ENCODE results near the gene RSBN1L. TPM values are rescaled to one million over a fixed set of nuclear protein-coding genes. Genes with fewer than 3 reads are reported as not detected.
A peak's percentile ranks its signal among the peaks of the same experiment; 100 is the strongest.

RSBN1L gene
- total and polyA plus RNA-seq, 3 experiments from 2014 or later = 9.6 to 24.5 (median 23.4) TPM

GRCh38 chr7:77691892-77692491 lies 4.3 kb upstream of the RSBN1L start:
- Histone ChIP-seq H3K9me3 (ENCODE audit: low read length) (no peaks in the 10 kb centered on the region), H3K27ac (ENCODE audit: low read depth, low read length) (no peak overlapping the region), H3K4me1 (ENCODE audit: insufficient read depth, low read length) (peaks cover 21% of the 10 kb centered on the region), H3K27me3 (ENCODE audit: insufficient read depth, low read length, poor library complexity, severe bottlenecking) (no peaks in the 10 kb centered on the region), H3K4me3 (ENCODE audit: low read length) (no peak overlapping the region), H3K36me3 (ENCODE audit: insufficient read depth, low read length) (no peaks in the 10 kb centered on the region)
- DNase-seq = no peak
- POLR2A ChIA-PET = no interaction called here
- peaks cover 0 to 11% (median 4%) of the 10 kb centered on the region in 3 donors for H3K36me3 Mint-ChIP-seq
- CTCF ChIA-PET = no interaction called here
- H3K9me3 Mint-ChIP-seq = no peaks in the 10 kb centered on the region
- no peaks in the 10 kb centered on the region for H3K27me3 Mint-ChIP-seq
- peak overlapping the region in 2 of 7 donors; percentile 20 to 70 for H3K4me3 Mint-ChIP-seq
- H3K4me1 Mint-ChIP-seq = peaks cover 29 to 60% (median 48%) of the 10 kb centered on the region in 3 donors
- peak overlapping the region in 1 of 8 donors; percentile 5 for H3K27ac Mint-ChIP-seq

GRCh38 chr7:77693830-77694583 lies 2.3 kb upstream of the RSBN1L start:
- Histone ChIP-seq H3K36me3 (ENCODE audit: insufficient read depth, low read length) (no peaks in the 10 kb centered on the region), H3K9me3 (ENCODE audit: low read length) (no peaks in the 10 kb centered on the region), H3K27me3 (ENCODE audit: insufficient read depth, low read length, poor library complexity, severe bottlenecking) (no peaks in the 10 kb centered on the region), H3K27ac (ENCODE audit: low read depth, low read length) (peak overlapping the region; percentile 45), H3K4me3 (ENCODE audit: low read length) (no peak overlapping the region), H3K4me1 (ENCODE audit: insufficient read depth, low read length) (peaks cover 15% of the 10 kb centered on the region)
- POLR2A ChIA-PET = no interaction called here
- peaks cover 35 to 59% (median 48%) of the 10 kb centered on the region in 3 donors for H3K4me1 Mint-ChIP-seq
- H3K9me3 Mint-ChIP-seq = no peaks in the 10 kb centered on the region
- CTCF ChIA-PET = interaction anchor here (1.3 kb wide), 1 partner anchor 8 kb away, joined by 3 read pairs; no protein-coding TSS in a partner anchor
- H3K36me3 Mint-ChIP-seq = peaks cover 0 to 20% (median 4%) of the 10 kb centered on the region in 3 donors
- no peak for DNase-seq
- peak overlapping the region in 3 of 8 donors; percentile 8 to 21 (median 11) for H3K27ac Mint-ChIP-seq
- peak overlapping the region in 6 of 7 donors; percentile 57 to 88 (median 68) for H3K4me3 Mint-ChIP-seq
- H3K27me3 Mint-ChIP-seq = no peaks in the 10 kb centered on the region

GRCh38 chr7:77696643-77697534 lies 630 bp downstream of the RSBN1L start:
- Mint-ChIP-seq H3K27me3 (no peaks in the 10 kb centered on the region), H3K36me3 (peaks cover 0 to 26% (median 7%) of the 10 kb centered on the region in 3 donors), H3K4me3 (peak overlapping the region; percentile 96 to 99 (median 98)), H3K4me1 (peaks cover 48 to 72% (median 68%) of the 10 kb centered on the region in 3 donors), H3K9me3 (no peaks in the 10 kb centered on the region), H3K27ac (peak overlapping the region; percentile 85 to 99 (median 96))
- Histone ChIP-seq H3K4me3 (ENCODE audit: low read length) (peak overlapping the region; percentile 99), H3K27me3 (ENCODE audit: insufficient read depth, low read length, poor library complexity, severe bottlenecking) (no peaks in the 10 kb centered on the region), H3K4me1 (ENCODE audit: insufficient read depth, low read length) (peaks cover 30% of the 10 kb centered on the region), H3K36me3 (ENCODE audit: insufficient read depth, low read length) (no peaks in the 10 kb centered on the region), H3K9me3 (ENCODE audit: low read length) (no peaks in the 10 kb centered on the region), H3K27ac (ENCODE audit: low read depth, low read length) (peak overlapping the region; percentile 92)
- ChIA-PET CTCF (interaction anchor here (0.8 to 3.1 kb wide), 14 partner anchors 9 to 321 kb away, joined by 3 to 15 read pairs (median 4); no protein-coding TSS in a partner anchor), POLR2A (interaction anchor here (0.6 to 1.1 kb wide), 4 partner anchors 12 to 324 kb away, joined by 3 to 4 read pairs (median 4); partner anchors contain the start of genes PHTF2 and TMEM60)
- DNase-seq = peak in 4 of 5 donors; percentile 35 to 71 (median 42)

GRCh38 chr7:77697535-77697831 lies 1.2 kb downstream of the RSBN1L start:
- Mint-ChIP-seq H3K9me3 (no peaks in the 10 kb centered on the region), H3K4me3 (peak overlapping the region; percentile 96 to 99 (median 98)), H3K36me3 (peaks cover 0 to 30% (median 7%) of the 10 kb centered on the region in 3 donors), H3K4me1 (peaks cover 52 to 73% (median 69%) of the 10 kb centered on the region in 3 donors), H3K27ac (peak overlapping the region; percentile 74 to 97 (median 96)), H3K27me3 (no peaks in the 10 kb centered on the region)
- Histone ChIP-seq H3K27ac (ENCODE audit: low read depth, low read length) (peak overlapping the region; percentile 92), H3K27me3 (ENCODE audit: insufficient read depth, low read length, poor library complexity, severe bottlenecking) (no peaks in the 10 kb centered on the region), H3K9me3 (ENCODE audit: low read length) (no peaks in the 10 kb centered on the region), H3K4me3 (ENCODE audit: low read length) (peak overlapping the region; percentile 99), H3K36me3 (ENCODE audit: insufficient read depth, low read length) (no peaks in the 10 kb centered on the region), H3K4me1 (ENCODE audit: insufficient read depth, low read length) (peaks cover 30% of the 10 kb centered on the region)
- ChIA-PET CTCF (interaction anchor here (0.8 to 3.1 kb wide), 7 partner anchors 10 to 62 kb away, joined by 3 to 15 read pairs (median 4); no protein-coding TSS in a partner anchor), POLR2A (interaction anchor here (0.9 kb wide), 1 partner anchor 106 kb away, joined by 3 read pairs; no protein-coding TSS in a partner anchor)
- peak in 1 of 5 donors; percentile 25 for DNase-seq

- H3K4me3 ChIP-seq (ENCODE audit: low read length) = peak overlapping the region; percentile 99
- no peaks in the 10 kb centered on the region for H3K9me3 ChIP-seq (ENCODE audit: low read length)
- H3K36me3 Mint-ChIP-seq = peaks cover 0 to 35% (median 5%) of the 10 kb centered on the region in 3 donors
- DNase-seq = no peak
- no peaks in the 10 kb centered on the region for H3K9me3 Mint-ChIP-seq
- peak overlapping the region; percentile 96 to 99 (median 98) for H3K4me3 Mint-ChIP-seq
- H3K27me3 ChIP-seq (ENCODE audit: insufficient read depth, low read length, poor library complexity, severe bottlenecking) = no peaks in the 10 kb centered on the region
- POLR2A ChIA-PET = interaction anchor here (0.9 to 1.0 kb wide), 2 partner anchors 105 to 162 kb away, joined by 3 read pairs; partner anchors contain the start of gene PTPN12
- peak overlapping the region; percentile 31 to 97 (median 96) for H3K27ac Mint-ChIP-seq
- H3K27ac ChIP-seq (ENCODE audit: low read depth, low read length) = peak overlapping the region; percentile 92
- H3K4me1 Mint-ChIP-seq = peaks cover 56 to 75% (median 72%) of the 10 kb centered on the region in 3 donors
- peaks cover 35% of the 10 kb centered on the region for H3K4me1 ChIP-seq (ENCODE audit: insufficient read depth, low read length)
- no peaks in the 10 kb centered on the region for H3K27me3 Mint-ChIP-seq
- H3K36me3 ChIP-seq (ENCODE audit: insufficient read depth, low read length) = no peaks in the 10 kb centered on the region
- CTCF ChIA-PET = interaction anchor here (1.1 to 3.1 kb wide), 7 partner anchors 9 to 61 kb away, joined by 3 to 15 read pairs (median 5); no protein-coding TSS in a partner anchor
These were observed 1.9 kb downstream of the RSBN1L start for GRCh38 chr7:77698042-77698625.

- Histone ChIP-seq H3K27me3 (ENCODE audit: insufficient read depth, low read length, poor library complexity, severe bottlenecking) (no peaks in the 10 kb centered on the region), H3K9me3 (ENCODE audit: low read length) (no peaks in the 10 kb centered on the region), H3K4me1 (ENCODE audit: insufficient read depth, low read length) (peaks cover 37% of the 10 kb centered on the region), H3K27ac (ENCODE audit: low read depth, low read length) (no peak overlapping the region), H3K36me3 (ENCODE audit: insufficient read depth, low read length) (no peaks in the 10 kb centered on the region), H3K4me3 (ENCODE audit: low read length) (no peak overlapping the region)
- no peaks in the 10 kb centered on the region for H3K27me3 Mint-ChIP-seq
- CTCF ChIA-PET = interaction anchor here (0.7 to 2.8 kb wide), 4 partner anchors 22 to 100 kb away, joined by 3 to 11 read pairs (median 5); no protein-coding TSS in a partner anchor
- DNase-seq = no peak
- peak overlapping the region in 6 of 8 donors; percentile 18 to 60 (median 42) for H3K27ac Mint-ChIP-seq
- H3K9me3 Mint-ChIP-seq = no peaks in the 10 kb centered on the region
- H3K4me3 Mint-ChIP-seq = peak overlapping the region; percentile 47 to 99 (median 96)
- H3K4me1 Mint-ChIP-seq = peaks cover 53 to 76% (median 70%) of the 10 kb centered on the region in 3 donors
- peaks cover 0 to 37% (median 3%) of the 10 kb centered on the region in 3 donors for H3K36me3 Mint-ChIP-seq
- POLR2A ChIA-PET = interaction anchor here (0.6 to 1.0 kb wide), 2 partner anchors 12 to 51 kb away, joined by 3 to 11 read pairs; no protein-coding TSS in a partner anchor
These were observed 2.8 kb downstream of the RSBN1L start for GRCh38 chr7:77699056-77699455.

GRCh38 chr7:77702513-77702912 lies 6.3 kb downstream of the RSBN1L start:
- no peak for DNase-seq
- Mint-ChIP-seq H3K4me1 (peaks cover 57 to 84% (median 81%) of the 10 kb centered on the region in 3 donors), H3K9me3 (no peaks in the 10 kb centered on the region), H3K27ac (peak overlapping the region in 4 of 8 donors; percentile 29 to 67 (median 46)), H3K4me3 (peak overlapping the region in 6 of 7 donors; percentile 4 to 41 (median 16)), H3K36me3 (peaks cover 0 to 31% (median 3%) of the 10 kb centered on the region in 3 donors), H3K27me3 (no peaks in the 10 kb centered on the region)
- H3K27me3 ChIP-seq (ENCODE audit: insufficient read depth, low read length, poor library complexity, severe bottlenecking) = no peaks in the 10 kb centered on the region
- CTCF ChIA-PET = interaction anchor here (1.1 to 1.3 kb wide), 2 partner anchors 9 to 47 kb away, joined by 3 read pairs; no protein-coding TSS in a partner anchor
- H3K4me3 ChIP-seq (ENCODE audit: low read length) = no peak overlapping the region
- H3K4me1 ChIP-seq (ENCODE audit: insufficient read depth, low read length) = peaks cover 31% of the 10 kb centered on the region
- POLR2A ChIA-PET = interaction anchor here (0.7 kb wide), 1 partner anchor 39 kb away, joined by 3 read pairs; no protein-coding TSS in a partner anchor
- no peak overlapping the region for H3K27ac ChIP-seq (ENCODE audit: low read depth, low read length)
- H3K36me3 ChIP-seq (ENCODE audit: insufficient read depth, low read length) = no peaks in the 10 kb centered on the region
- no peaks in the 10 kb centered on the region for H3K9me3 ChIP-seq (ENCODE audit: low read length)

All from CD8-positive, alpha-beta memory T cell (primary cell).